Left lung (tissue), 10 donors: ENCODE data around the gene PNPO. TPM values are rescaled to one million over a fixed set of nuclear protein-coding genes. Genes with fewer than 3 reads are reported as not detected.

Source experiments
- ATAC-seq: fragments of 200-7000 bp; cut with Tn5 transposase; one replicate; pipeline ENCODE4 v1.9.1; 2020; ENCODE audit warnings: moderate library complexity
- DNase-seq, 4 donors: peaks; one replicate each; pipeline ENCODE4 v3.0.0-alpha.2; 2013 to 2020
- H3K27ac ChIP-seq, 2 donors: fragments of 200-600 bp; sonication (generic) in 1 of 2; one replicate each; pipeline versions ENCODE4 v1.5.0 to v1.8.0; 2020 to 2021
- H3K27me3 ChIP-seq, 2 donors: fragments of 200-600 bp; sonication (generic) in 1 of 2; one replicate each; pipeline versions ENCODE4 v1.5.0 to v1.8.0; 2020 to 2021
- H3K36me3 ChIP-seq, 2 donors: fragments of 200-600 bp; sonication (generic) in 1 of 2; one replicate each; pipeline versions ENCODE4 v1.5.0 to v1.8.0; 2020 to 2021
- H3K4me1 ChIP-seq, 2 donors: fragments of 200-600 bp; one replicate each; pipeline ENCODE4 v1.8.0; 2021
- H3K4me3 ChIP-seq, 2 donors: fragments of 200-600 bp; sonication (generic) in 1 of 2; one replicate each; pipeline versions ENCODE4 v1.5.0 to v1.8.0; 2020 to 2021; ENCODE audit warnings: mild to moderate bottlenecking in 1 of 2
- H3K9me3 ChIP-seq, 2 donors: fragments of 200-600 bp; sonication (generic) in 1 of 2; one replicate each; pipeline versions ENCODE4 v1.5.0 to v1.8.0; 2020 to 2021
- intact Hi-C, 2 donors: fragments of 100-400 bp; cut with DNase I; formaldehyde crosslinking; loops; one replicate each; pipeline versions ENCODE4 v1.11.2 to v1.14.2; 2022
- polyA plus RNA-seq, 6 donors: library from polyadenylated mRNA; unstranded; fragments of 120-200 nt; gene quantifications; one replicate each; pipeline ENCODE4 v1.2.1, GENCODE V29; 2013; ENCODE audit not compliant: insufficient read length in 6 of 6
- total RNA-seq, 2 donors: library from RNA; stranded (reverse); fragmentation: NEBNext Ultra II Directional; extraction: Animal tissue kit (Norgen Biotek cat#: 25700); gene quantifications; one replicate each; pipeline ENCODE4 v1.2.1, GENCODE V29; 2021
- TF ChIP-seq, protein P1 (sequence below), 2 donors: fragments of 200-600 bp; sonication (generic) in 1 of 2; IDR thresholded peaks; one replicate each; pipeline versions ENCODE4 v1.5.0 to v1.8.0; 2021; ENCODE audit warnings: antibody characterized with exemption in 2 of 2
- donor health status: DM: no; HTN: yes; CAD: no.
- donor health status: DM: no; HTN: no; CAD: no.

The PNPO gene
- total and polyA plus RNA-seq, 8 donors: 10.7 to 40.0 (median 13.0) TPM

- H3K4me1 ChIP-seq: peaks cover 0 to 21% of the 10 kb centered on the region in 2 donors
- H3K27ac ChIP-seq: no peak overlapping the region
- peaks cover 0 to 84% of the 10 kb centered on the region in 2 donors for H3K36me3 ChIP-seq
- H3K4me3 ChIP-seq: no peak overlapping the region
- DNase-seq (no peak), ATAC-seq (no peak)
- H3K27me3 ChIP-seq: no peaks in the 10 kb centered on the region
- TF ChIP-seq, protein P1, sequence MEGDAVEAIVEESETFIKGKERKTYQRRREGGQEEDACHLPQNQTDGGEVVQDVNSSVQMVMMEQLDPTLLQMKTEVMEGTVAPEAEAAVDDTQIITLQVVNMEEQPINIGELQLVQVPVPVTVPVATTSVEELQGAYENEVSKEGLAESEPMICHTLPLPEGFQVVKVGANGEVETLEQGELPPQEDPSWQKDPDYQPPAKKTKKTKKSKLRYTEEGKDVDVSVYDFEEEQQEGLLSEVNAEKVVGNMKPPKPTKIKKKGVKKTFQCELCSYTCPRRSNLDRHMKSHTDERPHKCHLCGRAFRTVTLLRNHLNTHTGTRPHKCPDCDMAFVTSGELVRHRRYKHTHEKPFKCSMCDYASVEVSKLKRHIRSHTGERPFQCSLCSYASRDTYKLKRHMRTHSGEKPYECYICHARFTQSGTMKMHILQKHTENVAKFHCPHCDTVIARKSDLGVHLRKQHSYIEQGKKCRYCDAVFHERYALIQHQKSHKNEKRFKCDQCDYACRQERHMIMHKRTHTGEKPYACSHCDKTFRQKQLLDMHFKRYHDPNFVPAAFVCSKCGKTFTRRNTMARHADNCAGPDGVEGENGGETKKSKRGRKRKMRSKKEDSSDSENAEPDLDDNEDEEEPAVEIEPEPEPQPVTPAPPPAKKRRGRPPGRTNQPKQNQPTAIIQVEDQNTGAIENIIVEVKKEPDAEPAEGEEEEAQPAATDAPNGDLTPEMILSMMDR (IDR thresholded peaks at IDR 0.05): no peak
- no peaks in the 10 kb centered on the region for H3K9me3 ChIP-seq
- intact Hi-C loops: no loop called here
Observed at GRCh38 chr17:47982091-47982617, 40.8 kb downstream of the PNPO start.

GRCh38 chr17:47982645-47983390 is 41.4 kb downstream of the PNPO start:
- ATAC-seq: no peak
- intact Hi-C loops: no loop called here
- TF ChIP-seq, protein P1 (IDR thresholded peaks at IDR 0.05): no peak

GRCh38 chr17:47983492-47984223 is 42.3 kb downstream of the PNPO start:
- intact Hi-C loops: no loop called here
- H3K36me3 ChIP-seq: peaks cover 0 to 69% of the 10 kb centered on the region in 2 donors

More at GRCh38 chr17:47982645-47983390, 41.4 kb downstream of the PNPO start:
- DNase-seq: no peak
- no peak overlapping the region for H3K4me3 ChIP-seq
- no peak overlapping the region for H3K27ac ChIP-seq
- H3K4me1 ChIP-seq: peaks cover 0 to 21% of the 10 kb centered on the region in 2 donors
- H3K9me3 ChIP-seq: no peaks in the 10 kb centered on the region
- H3K27me3 ChIP-seq: no peaks in the 10 kb centered on the region
- peaks cover 0 to 77% of the 10 kb centered on the region in 2 donors for H3K36me3 ChIP-seq

DNA sequence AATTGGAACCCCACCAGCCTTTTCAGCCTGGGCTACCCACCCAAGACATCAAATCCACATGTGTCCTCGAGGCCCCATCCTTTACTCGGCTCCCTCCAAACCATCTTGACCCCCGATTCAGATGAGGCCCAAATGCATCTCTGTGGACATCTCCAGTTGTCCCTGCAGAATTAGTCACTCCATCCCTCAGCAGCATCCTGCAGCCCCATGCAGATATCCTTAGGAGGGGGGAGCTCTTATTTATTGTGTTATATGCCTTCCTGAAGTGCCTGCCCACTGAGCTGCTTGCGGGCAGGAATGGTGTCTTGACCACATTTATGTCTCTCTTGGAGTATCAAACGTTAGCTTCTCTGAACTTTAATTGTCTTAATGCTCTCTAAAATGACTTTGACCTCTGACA is 45.1 kb downstream of the PNPO start:
- H3K27ac ChIP-seq: no peak overlapping the region

More at GRCh38 chr17:47983492-47984223, 42.3 kb downstream of the PNPO start:
- H3K4me3 ChIP-seq: no peak overlapping the region
- TF ChIP-seq, protein P1 (IDR thresholded peaks at IDR 0.05): no peak
- ATAC-seq (no peak), DNase-seq (no peak)
- H3K27ac ChIP-seq: no peak overlapping the region
- no peaks in the 10 kb centered on the region for H3K27me3 ChIP-seq
- H3K4me1 ChIP-seq: peaks cover 0 to 17% of the 10 kb centered on the region in 2 donors
- H3K9me3 ChIP-seq: no peaks in the 10 kb centered on the region

More for the DNA sequence above, 45.1 kb downstream of the PNPO start:
- Histone ChIP-seq H3K9me3 (no peaks in the 10 kb centered on the region), H3K4me3 (no peak overlapping the region), H3K27me3 (peaks cover 0 to 9% of the 10 kb centered on the region in 2 donors), H3K36me3 (peaks cover 0 to 40% of the 10 kb centered on the region in 2 donors), H3K4me1 (peaks cover 0 to 7% of the 10 kb centered on the region in 2 donors)
- ATAC-seq (no peak), DNase-seq (no peak)
- TF ChIP-seq, protein P1 (IDR thresholded peaks at IDR 0.05): no peak
- intact Hi-C loops: no loop called here
